Stomach smooth muscle (tissue), 2 donors: ENCODE results near the gene FAT2.

Source experiments
- H3K27ac ChIP-seq: one replicate; pipeline ENCODE4 v1.7.0; 2013; ENCODE audit warnings: mild to moderate bottlenecking, low read length, inconsistent platforms
- H3K27me3 ChIP-seq, 2 donors: one replicate each; pipeline ENCODE4 v1.7.0; 2013; ENCODE audit warnings: low read length in 2 of 2; ENCODE audit not compliant: insufficient read depth in 2 of 2, control insufficient read depth in 1 of 2
- H3K36me3 ChIP-seq, 2 donors: one replicate each; pipeline ENCODE4 v1.7.0; 2013; ENCODE audit warnings: low read length in 2 of 2; ENCODE audit not compliant: control insufficient read depth in 2 of 2, insufficient read depth in 2 of 2
- H3K4me1 ChIP-seq: one replicate; pipeline ENCODE4 v1.7.0; 2013; ENCODE audit warnings: low read length; ENCODE audit not compliant: control insufficient read depth, insufficient read depth
- H3K4me3 ChIP-seq, 2 donors: one replicate each; pipeline ENCODE4 v1.7.0; 2013; ENCODE audit warnings: low read length in 2 of 2
- H3K9ac ChIP-seq, 2 donors: one replicate each; pipeline ENCODE4 v1.7.0; 2013; ENCODE audit warnings: low read length in 2 of 2, mild to moderate bottlenecking in 1 of 2
- H3K9me3 ChIP-seq, 2 donors: one replicate each; pipeline ENCODE4 v1.7.0; 2013; ENCODE audit warnings: low read length in 2 of 2; ENCODE audit not compliant: control insufficient read depth in 2 of 2
- donor health status: healthy.
- donor health status: Pancreatic carcinoma.

The FAT2 gene

DNA sequence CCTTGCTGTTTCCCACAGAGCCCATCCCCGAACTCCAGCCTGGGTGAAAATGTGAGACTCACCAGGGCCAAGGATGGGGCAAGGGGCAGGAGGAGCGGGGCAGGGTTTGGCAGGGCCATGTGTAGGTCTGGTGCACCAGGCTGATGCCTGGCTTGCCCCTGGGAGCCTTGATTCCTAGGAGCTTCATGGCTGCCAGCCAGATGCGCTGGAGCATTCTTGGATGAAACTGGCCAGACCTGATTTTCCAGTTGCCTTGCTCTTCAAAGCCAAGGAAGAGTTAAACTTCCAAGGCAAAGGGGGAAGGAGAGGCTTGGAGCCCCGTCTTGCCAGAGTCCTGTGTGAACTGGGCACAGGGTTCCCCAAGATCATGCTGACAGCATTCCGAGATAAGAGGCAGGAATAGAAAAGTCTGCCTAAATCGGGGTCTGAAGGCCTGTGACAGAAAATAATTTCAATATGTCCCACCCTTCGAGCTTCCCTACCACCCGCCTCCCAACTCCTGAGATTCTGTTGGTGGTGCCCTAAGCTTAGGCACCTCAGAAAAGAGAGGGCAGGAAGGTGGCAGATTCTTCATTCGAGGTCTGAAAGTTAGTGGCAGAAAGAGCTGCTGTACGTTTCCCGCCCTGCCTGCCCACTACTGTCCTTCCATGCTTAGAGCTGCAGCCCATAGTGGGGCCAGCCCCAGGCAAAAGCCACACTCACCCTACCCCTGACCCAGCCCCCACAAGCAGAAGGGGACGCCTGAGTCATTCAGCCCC, 20.4 kb downstream of the FAT2 start:
- Histone ChIP-seq H3K27ac (no peak overlapping the region), H3K27me3 (peaks cover 0 to 6% of the 10 kb centered on the region in 2 donors), H3K9ac (no peak overlapping the region), H3K4me3 (no peak overlapping the region), H3K4me1 (no peaks in the 10 kb centered on the region), H3K36me3 (no peaks in the 10 kb centered on the region), H3K9me3 (no peaks in the 10 kb centered on the region)

DNA sequence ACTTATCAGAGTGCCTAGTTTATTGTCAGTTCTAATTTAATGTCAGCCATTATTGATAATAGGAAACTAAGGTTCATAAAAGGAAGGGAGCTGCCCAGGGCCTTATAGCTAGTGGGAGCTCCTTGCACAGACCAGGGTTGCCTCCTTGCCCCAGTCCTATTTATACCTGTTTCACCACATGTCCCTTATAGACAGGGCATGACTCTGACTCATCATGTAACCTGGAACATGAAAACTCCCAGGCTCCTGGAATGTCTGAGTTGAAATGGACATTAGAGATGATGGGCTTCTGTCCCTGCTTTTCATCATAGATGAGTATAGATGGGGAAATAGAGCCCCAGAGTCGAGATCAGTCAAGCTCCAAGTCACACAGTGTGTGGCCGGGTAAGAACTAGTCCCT, 21.1 kb downstream of the FAT2 start:
- Histone ChIP-seq H3K4me3 (no peak overlapping the region), H3K36me3 (no peaks in the 10 kb centered on the region), H3K27ac (no peak overlapping the region)

DNA sequence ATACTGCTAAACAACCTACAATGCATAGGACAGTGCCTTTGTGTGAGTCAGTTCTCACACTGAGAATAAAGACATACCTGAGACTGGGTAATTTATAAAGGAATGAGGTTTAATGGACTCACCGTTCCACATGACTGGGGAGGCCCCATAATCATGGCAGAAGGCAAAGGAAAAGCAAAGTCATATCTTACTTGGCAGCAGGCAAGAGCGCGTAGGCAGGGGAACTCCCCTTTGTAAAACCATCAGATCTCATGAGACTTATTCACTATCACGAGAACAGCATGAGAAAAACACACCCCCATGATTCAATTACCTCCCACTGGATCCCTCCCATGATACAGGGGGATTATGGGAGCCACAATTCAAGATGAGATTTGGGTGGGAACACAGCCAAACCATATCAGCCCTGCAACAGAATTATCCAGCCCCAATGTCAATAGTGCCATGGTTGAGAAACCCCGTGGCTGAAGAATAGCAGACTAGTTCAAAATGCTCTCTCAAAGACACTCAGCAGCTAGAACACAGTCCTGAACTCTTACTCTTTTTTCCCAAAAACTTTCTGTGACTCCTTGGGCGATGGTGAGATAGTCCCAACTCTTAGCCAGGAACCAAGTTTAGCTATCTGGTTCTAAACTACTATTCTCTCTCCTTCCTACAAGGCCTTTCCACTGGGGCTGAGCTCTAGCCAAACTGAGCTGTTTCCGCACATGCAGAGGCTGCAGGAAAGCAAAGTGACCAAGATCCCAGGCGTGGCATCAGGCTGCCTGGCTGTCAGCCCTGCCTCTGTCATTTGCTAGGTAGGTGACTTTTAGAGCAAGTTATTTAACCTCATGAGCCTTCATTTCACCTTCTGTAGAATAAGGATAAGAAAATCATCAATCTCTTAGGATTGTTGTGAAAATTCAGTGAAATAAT, 21.7 kb downstream of the FAT2 start:
- Histone ChIP-seq H3K9ac (no peak overlapping the region), H3K27me3 (peaks cover 0 to 6% of the 10 kb centered on the region in 2 donors), H3K4me3 (no peak overlapping the region), H3K4me1 (no peaks in the 10 kb centered on the region), H3K36me3 (no peaks in the 10 kb centered on the region), H3K27ac (no peak overlapping the region), H3K9me3 (no peaks in the 10 kb centered on the region)

More for the DNA sequence above, 21.1 kb downstream of the FAT2 start:
- no peaks in the 10 kb centered on the region for H3K4me1 ChIP-seq
- no peaks in the 10 kb centered on the region for H3K9me3 ChIP-seq
- peaks cover 0 to 6% of the 10 kb centered on the region in 2 donors for H3K27me3 ChIP-seq
- H3K9ac ChIP-seq, result no peak overlapping the region

DNA sequence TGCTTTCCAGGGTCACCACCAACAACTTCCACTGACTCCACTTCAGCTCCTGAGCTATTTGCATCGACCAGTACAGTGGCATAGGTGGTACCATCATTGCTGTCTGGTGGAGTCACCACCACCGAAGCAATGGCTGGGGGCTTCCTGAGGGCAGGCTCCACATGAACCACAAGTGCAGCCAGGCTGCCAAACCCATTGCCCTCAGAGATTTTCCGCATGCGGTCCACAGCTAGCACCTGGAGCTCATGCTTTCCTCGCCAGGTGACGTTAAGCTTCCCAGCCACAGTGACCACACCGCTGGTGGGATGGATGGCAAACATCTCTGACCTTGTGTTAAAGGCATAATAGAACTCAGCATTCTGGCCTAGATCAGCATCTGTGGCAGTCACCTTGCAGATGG, 23.1 kb downstream of the FAT2 start:
- Histone ChIP-seq H3K9me3 (no peaks in the 10 kb centered on the region), H3K4me1 (no peaks in the 10 kb centered on the region), H3K4me3 (no peak overlapping the region), H3K27me3 (peaks cover 0 to 6% of the 10 kb centered on the region in 2 donors), H3K9ac (no peak overlapping the region), H3K36me3 (no peaks in the 10 kb centered on the region), H3K27ac (no peak overlapping the region)

DNA sequence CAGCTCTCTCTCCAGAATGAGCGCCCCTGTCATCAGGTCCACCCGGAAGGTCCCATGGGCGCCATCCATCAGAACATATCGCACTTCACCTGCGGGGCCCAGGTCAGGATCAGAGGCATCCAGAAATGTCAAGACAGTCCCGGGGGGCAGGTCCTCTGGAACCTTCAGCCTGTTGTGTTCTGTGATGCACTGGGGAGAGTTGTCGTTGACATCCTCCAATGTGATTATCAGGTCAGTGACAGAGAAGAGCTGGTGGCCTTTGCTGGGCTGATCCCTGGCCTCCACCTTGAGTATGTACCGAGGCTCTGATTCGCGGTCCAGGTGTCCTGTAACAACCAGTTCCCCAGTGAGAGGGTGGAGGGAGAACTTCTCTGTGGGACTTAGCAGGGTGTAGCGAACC, 25.2 kb downstream of the FAT2 start:
- Histone ChIP-seq H3K9me3 (no peaks in the 10 kb centered on the region), H3K4me1 (no peaks in the 10 kb centered on the region), H3K9ac (no peak overlapping the region), H3K4me3 (no peak overlapping the region), H3K36me3 (no peaks in the 10 kb centered on the region), H3K27me3 (peaks cover 0 to 6% of the 10 kb centered on the region in 2 donors), H3K27ac (no peak overlapping the region)

DNA sequence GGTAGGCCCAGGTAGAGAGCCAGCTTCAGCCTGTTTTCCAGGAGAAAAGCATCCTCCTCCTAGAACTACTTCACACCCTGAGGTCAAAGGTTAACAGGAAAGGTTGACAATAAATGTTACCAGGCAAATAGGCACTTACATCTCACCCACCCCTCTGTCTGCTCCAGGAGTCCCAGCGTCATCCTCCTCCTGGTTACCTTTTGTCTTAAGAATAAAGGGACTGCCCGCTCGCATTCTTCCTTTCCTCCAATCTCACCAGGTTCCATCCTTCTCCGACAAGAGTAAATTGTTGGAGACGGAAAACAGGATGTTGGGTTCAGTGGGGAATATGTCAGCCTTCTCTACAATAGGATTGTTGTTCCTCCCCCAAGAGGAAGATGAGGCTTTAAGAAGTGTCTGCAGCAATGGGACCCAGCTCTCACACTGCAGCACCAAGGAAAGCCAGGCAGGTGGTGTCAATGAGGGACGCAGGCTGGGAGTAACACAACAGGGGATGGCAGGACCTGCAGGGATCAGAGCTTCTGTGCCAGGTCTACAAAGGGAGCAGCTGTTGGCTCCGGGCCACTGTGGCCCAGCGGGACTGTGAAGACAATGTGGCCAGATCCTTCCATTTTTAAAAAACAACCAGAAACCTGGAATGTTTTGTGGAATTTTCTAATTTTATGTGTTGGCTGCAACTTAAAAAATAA, 29.0 kb downstream of the FAT2 start:
- Histone ChIP-seq H3K27me3 (peaks cover 0 to 5% of the 10 kb centered on the region in 2 donors), H3K4me1 (no peaks in the 10 kb centered on the region), H3K36me3 (no peaks in the 10 kb centered on the region), H3K9me3 (no peaks in the 10 kb centered on the region), H3K27ac (no peak overlapping the region), H3K9ac (no peak overlapping the region), H3K4me3 (no peak overlapping the region)

DNA sequence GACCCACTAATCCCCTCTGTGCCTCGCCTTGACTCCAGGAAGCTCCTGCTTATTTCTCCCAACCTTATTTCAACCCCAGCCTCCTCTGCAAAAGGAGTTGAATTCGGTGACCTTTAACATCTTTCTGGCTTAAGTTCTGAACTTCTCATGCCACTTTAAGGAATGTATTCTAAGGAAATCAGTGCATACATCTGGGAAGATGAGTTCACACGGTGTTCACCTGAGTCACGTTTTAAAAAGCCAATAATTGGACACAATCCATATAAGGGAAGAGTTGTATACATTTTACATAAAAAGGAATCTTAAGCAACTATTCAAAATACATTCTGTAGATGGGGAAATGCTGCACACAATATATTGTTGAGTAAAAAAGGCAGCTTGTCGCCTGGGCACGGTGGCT, 33.2 kb downstream of the FAT2 start:
- Histone ChIP-seq H3K9ac (no peak overlapping the region), H3K4me3 (no peak overlapping the region), H3K36me3 (no peaks in the 10 kb centered on the region), H3K27me3 (peaks cover 0 to 3% of the 10 kb centered on the region in 2 donors), H3K27ac (no peak overlapping the region), H3K4me1 (no peaks in the 10 kb centered on the region), H3K9me3 (no peaks in the 10 kb centered on the region)

DNA sequence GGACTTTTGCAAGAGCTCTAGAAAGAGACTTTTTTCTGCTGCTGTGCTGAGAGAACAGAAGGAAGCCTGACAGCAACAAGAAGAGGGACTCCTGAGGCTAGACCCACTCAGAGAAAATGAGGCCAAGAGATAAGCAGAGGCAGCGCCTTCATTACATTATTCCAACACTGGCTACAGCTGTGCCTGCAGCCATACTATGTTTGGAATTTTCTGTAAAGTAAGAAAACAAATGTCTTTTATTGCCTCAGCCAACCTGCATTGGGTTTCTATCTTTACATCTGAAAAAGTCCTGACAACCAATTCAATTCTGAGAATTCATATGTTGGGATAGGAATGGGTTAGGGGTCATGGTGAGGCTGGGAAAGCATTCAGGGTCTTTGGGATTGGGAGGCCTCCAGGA, 33.7 kb downstream of the FAT2 start:
- H3K4me1 ChIP-seq, result no peaks in the 10 kb centered on the region
- no peaks in the 10 kb centered on the region for H3K36me3 ChIP-seq
- no peak overlapping the region for H3K27ac ChIP-seq
- H3K9ac ChIP-seq, result no peak overlapping the region
- H3K4me3 ChIP-seq, result no peak overlapping the region
- no peaks in the 10 kb centered on the region for H3K9me3 ChIP-seq
- H3K27me3 ChIP-seq, result peaks cover 0 to 3% of the 10 kb centered on the region in 2 donors

DNA sequence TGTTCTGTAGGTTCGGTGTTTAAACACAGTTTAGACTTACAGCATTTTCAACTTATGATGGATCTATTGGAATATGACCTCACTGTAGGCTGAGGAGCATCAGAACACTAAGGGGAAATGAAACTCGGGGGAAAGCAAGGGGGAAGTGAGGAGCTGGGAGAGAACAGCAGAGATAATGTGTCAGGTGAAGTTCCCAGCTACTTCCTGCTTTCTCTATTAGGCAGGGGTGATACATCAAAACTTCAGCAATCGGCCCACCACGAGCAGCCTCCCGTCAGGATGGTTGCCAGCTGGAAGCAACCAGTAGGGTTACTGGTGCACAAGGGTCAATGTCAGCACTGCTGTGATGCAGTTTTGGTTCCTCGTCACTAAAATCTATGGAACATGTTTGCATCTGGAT, 34.3 kb downstream of the FAT2 start:
- Histone ChIP-seq H3K9me3 (no peaks in the 10 kb centered on the region), H3K27me3 (peaks cover 0 to 3% of the 10 kb centered on the region in 2 donors), H3K4me3 (no peak overlapping the region), H3K27ac (no peak overlapping the region), H3K36me3 (no peaks in the 10 kb centered on the region), H3K4me1 (no peaks in the 10 kb centered on the region), H3K9ac (no peak overlapping the region)

DNA sequence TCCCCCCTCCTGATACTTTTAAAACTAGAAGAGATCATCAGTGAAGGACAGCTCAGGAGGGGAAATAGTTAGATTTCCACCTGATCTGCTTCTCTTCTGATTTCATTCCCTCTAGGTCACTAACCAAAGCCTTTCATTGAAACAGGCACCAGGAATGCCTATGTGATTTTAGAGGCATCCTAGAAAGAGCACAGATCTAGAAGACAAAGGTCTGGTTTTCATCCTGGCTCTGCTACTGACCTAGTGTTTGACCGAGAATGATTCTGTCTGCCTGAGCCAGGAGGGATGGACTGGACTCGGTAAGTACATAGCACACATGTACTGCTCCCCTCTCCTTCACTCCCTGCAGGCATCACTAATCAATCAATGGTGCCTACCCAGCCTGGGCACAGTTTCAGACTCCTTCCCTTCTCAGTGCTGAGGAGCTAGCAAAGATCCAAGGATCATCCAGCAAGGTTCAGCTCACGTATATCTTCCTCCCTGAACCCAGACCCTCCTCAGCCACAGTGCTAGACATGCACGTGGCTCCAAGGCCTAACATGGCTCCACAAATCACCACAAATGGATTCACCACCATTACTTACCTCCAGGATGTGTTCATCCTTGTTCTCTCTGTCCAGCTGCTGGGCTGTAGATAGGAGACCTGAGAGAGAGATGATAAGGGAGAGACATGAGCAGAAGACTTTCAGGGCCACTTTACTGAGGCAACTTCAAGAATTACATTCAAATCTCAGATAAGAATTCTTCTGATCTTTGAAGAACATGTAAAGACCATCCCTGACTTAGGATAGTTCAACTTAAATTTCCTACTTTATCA, 35.2 kb downstream of the FAT2 start:
- Histone ChIP-seq H3K27me3 (peaks cover 0 to 3% of the 10 kb centered on the region in 2 donors), H3K4me3 (no peak overlapping the region), H3K36me3 (no peaks in the 10 kb centered on the region), H3K27ac (no peak overlapping the region), H3K9ac (no peak overlapping the region), H3K4me1 (no peaks in the 10 kb centered on the region), H3K9me3 (no peaks in the 10 kb centered on the region)
